OCI-LY7 (cell line): Measurements from ENCODE around the gene COL25A1. TPM values are rescaled to one million over a fixed set of nuclear protein-coding genes. Genes with fewer than 3 reads are reported as not detected.
"Not testable (repeated sequence)": the region's sequence is repeated elsewhere in the genome, so short reads cannot be mapped to it uniquely, and the experiment has no call there.

ENCODE experiments used
- BruUV-seq: library from RNA; stranded (reverse); fragments of 400-500 nt; replicated peaks from 2 replicates; lab custom pipeline; 2021; lab: Mats Ljungman, UMichigan
- CTCF ChIA-PET: fragments of 300-600 bp; sonication (Branson Sonifier 250); formaldehyde crosslinking; loops from one replicate; lab custom pipeline; 2022; ENCODE audit warnings: antibody characterized with exemption; ENCODE audit not compliant: unreplicated experiment; lab: Charles Lee
- POLR2A ChIA-PET: fragments of 300-600 bp; sonication (Branson Sonifier 250); formaldehyde crosslinking; loops from one replicate; lab custom pipeline; 2022; ENCODE audit warnings: antibody characterized with exemption; lab: Charles Lee
- DNase-seq: peaks from one replicate; pipeline ENCODE4 v3.0.0-alpha.2; 2015; ENCODE audit warnings: low spot score
- H2AFZ ChIP-seq: fragments of 200-600 bp; sonication (generic), shearing (Covaris generic); 2 replicates; pipeline ENCODE4 v1.6.1; 2014; ENCODE audit warnings: mild to moderate bottlenecking, antibody characterized with exemption, low read length, moderate library complexity
- H3K27ac ChIP-seq: fragments of 200-600 bp; sonication (generic); 2 replicates; pipeline ENCODE4 v1.5.1; 2014; ENCODE audit warnings: mixed run types, low read depth, mild to moderate bottlenecking, moderate library complexity, low read length, inconsistent platforms; ENCODE audit not compliant: poor library complexity, severe bottlenecking
- H3K36me3 ChIP-seq: fragments of 200-600 bp; sonication (generic); 2 replicates; pipeline ENCODE4 v1.6.1; 2014; ENCODE audit warnings: mild to moderate bottlenecking, antibody characterized with exemption, low read length, moderate library complexity, mixed read lengths; ENCODE audit not compliant: insufficient read depth
- H3K4me1 ChIP-seq: fragments of 200-600 bp; sonication (generic); 2 replicates; pipeline ENCODE4 v1.5.1; 2014; ENCODE audit warnings: mild to moderate bottlenecking, low read length; ENCODE audit not compliant: insufficient read depth, poor library complexity, severe bottlenecking
- H3K4me2 ChIP-seq: fragments of 200-600 bp; sonication (generic); 2 replicates; pipeline ENCODE4 v1.6.1; 2014; ENCODE audit warnings: mild to moderate bottlenecking, low read length
- H3K4me3 ChIP-seq: fragments of 200-600 bp; sonication (generic); 2 replicates; pipeline ENCODE4 v1.5.1; 2014; ENCODE audit warnings: mild to moderate bottlenecking, low read depth, low read length; ENCODE audit not compliant: poor library complexity, severe bottlenecking
- H3K79me2 ChIP-seq: fragments of 200-600 bp; sonication (generic); 2 replicates; pipeline ENCODE4 v1.6.1; 2016; ENCODE audit warnings: low read depth, mild to moderate bottlenecking, low read length, moderate library complexity, mixed read lengths; ENCODE audit not compliant: insufficient read depth
- H3K9me2 ChIP-seq: fragments of 200-600 bp; sonication (generic); 2 replicates; pipeline ENCODE4 v1.6.1; 2016; ENCODE audit warnings: mild to moderate bottlenecking, low read length, mixed read lengths; ENCODE audit not compliant: insufficient read depth
- H3K9me3 ChIP-seq: fragments of 200-600 bp; sonication (generic); 2 replicates; pipeline ENCODE4 v1.6.1; 2014; ENCODE audit warnings: mild to moderate bottlenecking, mixed run types, low read length, mixed read lengths
- H4K20me1 ChIP-seq: fragments of 200-600 bp; sonication (generic); 2 replicates; pipeline ENCODE4 v1.6.1; 2014; ENCODE audit warnings: mild to moderate bottlenecking, antibody characterized with exemption, low read length, moderate library complexity, mixed read lengths; ENCODE audit not compliant: insufficient read depth
- CTCF ChIP-seq: fragments of 200-600 bp; sonication (generic); conservative IDR thresholded peaks from 2 replicates; pipeline ENCODE4 v1.5.1; 2014; ENCODE audit warnings: mild to moderate bottlenecking, antibody characterized with exemption, low read length, moderate library complexity, mixed read lengths
- EZH2phosphoT487 ChIP-seq: fragments of 200-600 bp; sonication (generic); IDR thresholded peaks from 2 replicates; pipeline ENCODE4 v1.6.1; 2018; ENCODE audit warnings: low read depth, borderline replicate concordance, mild to moderate bottlenecking, mixed run types, antibody characterized with exemption, low read length, moderate library complexity, mixed read lengths
- intact Hi-C: fragments of 100-400 bp; cut with micrococcal nuclease; formaldehyde crosslinking; loops from one replicate; pipeline ENCODE4 v1.10.0; 2022; ENCODE audit not compliant: unreplicated experiment
- total RNA-seq, 2 experiments: library from RNA; depleted of rRNA in 1 of 2; stranded (reverse); fragments of >200 nt in 1 of 2; shearing (Covaris generic) in 1 of 2; gene quantifications; 2 replicates each; pipeline ENCODE4 v1.2.3, GENCODE V29; 2014 to 2022

Gene COL25A1
- total RNA-seq, 2 experiments from 2014 or later, result not detected

- no peak overlapping the region for H2AFZ ChIP-seq
- TF ChIP-seq EZH2phosphoT487 (no peak), CTCF (no peak)
- H3K4me3 ChIP-seq, result no peak overlapping the region
- H3K27ac ChIP-seq, result no peak overlapping the region
- no peaks in the 10 kb centered on the region for H3K36me3 ChIP-seq
- DNase-seq, result no peak
- H3K9me2 ChIP-seq, result no peaks in the 10 kb centered on the region
- H3K9me3 ChIP-seq, result no peaks in the 10 kb centered on the region
- H3K79me2 ChIP-seq, result no peaks in the 10 kb centered on the region
- H3K4me1 ChIP-seq, result no peaks in the 10 kb centered on the region
- POLR2A ChIA-PET, result no interaction called here
- no TSS peak for BruUV-seq
- H4K20me1 ChIP-seq, result no peaks in the 10 kb centered on the region
- intact Hi-C loops, result no loop called here
- CTCF ChIA-PET, result no interaction called here
- no peak overlapping the region for H3K4me2 ChIP-seq
Observed at GRCh38 chr4:109114501-109114900, 188.0 kb downstream of the COL25A1 start.

- no TSS peak for BruUV-seq
- intact Hi-C loops, result no loop called here
- CTCF ChIA-PET, result no interaction called here
Observed at GRCh38 chr4:109113521-109113920, 188.9 kb downstream of the COL25A1 start.

GRCh38 chr4:109111031-109111430, 191.4 kb downstream of the COL25A1 start:
- intact Hi-C loops, result no loop called here
- Histone ChIP-seq H4K20me1 (no peaks in the 10 kb centered on the region), H3K9me2 (no peaks in the 10 kb centered on the region), H3K27ac (no peak overlapping the region), H2AFZ (no peak overlapping the region), H3K4me3 (no peak overlapping the region), H3K9me3 (no peaks in the 10 kb centered on the region), H3K4me2 (no peak overlapping the region), H3K36me3 (no peaks in the 10 kb centered on the region), H3K79me2 (no peaks in the 10 kb centered on the region), H3K4me1 (no peaks in the 10 kb centered on the region)
- POLR2A ChIA-PET, result no interaction called here
- DNase-seq, result no peak
- no TSS peak for BruUV-seq
- TF ChIP-seq EZH2phosphoT487 (no peak), CTCF (no peak)
- CTCF ChIA-PET, result no interaction called here

More at GRCh38 chr4:109113521-109113920, 188.9 kb downstream of the COL25A1 start:
- POLR2A ChIA-PET, result interaction anchor here (0.5 to 1.1 kb wide), 3 partner anchors 8 to 54 kb away, joined by 3 read pairs; no protein-coding TSS in a partner anchor
- no peak overlapping the region for H3K4me3 ChIP-seq
- no peaks in the 10 kb centered on the region for H3K9me2 ChIP-seq
- DNase-seq, result no peak
- no peak for TF ChIP-seq EZH2phosphoT487
- no peak overlapping the region for H3K27ac ChIP-seq
- H4K20me1 ChIP-seq, result no peaks in the 10 kb centered on the region
- no peak overlapping the region for H2AFZ ChIP-seq
- H3K4me2 ChIP-seq, result no peak overlapping the region
- no peaks in the 10 kb centered on the region for H3K36me3 ChIP-seq
- no peaks in the 10 kb centered on the region for H3K9me3 ChIP-seq
- H3K4me1 ChIP-seq, result no peaks in the 10 kb centered on the region
- H3K79me2 ChIP-seq, result no peaks in the 10 kb centered on the region

GRCh38 chr4:109108215-109108614, 194.2 kb downstream of the COL25A1 start:
- H4K20me1 ChIP-seq, DNase-seq, BruUV-seq, intact Hi-C loops, H3K79me2 ChIP-seq, H3K4me3 ChIP-seq, CTCF ChIA-PET, H3K27ac ChIP-seq, H3K36me3 ChIP-seq, H2AFZ ChIP-seq, H3K9me3 ChIP-seq, H3K4me1 ChIP-seq, H3K4me2 ChIP-seq, H3K9me2 ChIP-seq: not testable (repeated sequence)
- POLR2A ChIA-PET, result interaction anchor here (0.6 kb wide), 1 partner anchor 240 kb away, joined by 4 read pairs; no protein-coding TSS in a partner anchor
